GM12872 (cell line): ENCODE results near the gene SLC6A4.

ENCODE experiments used
- TF ChIP-seq, protein P1 (sequence below): IDR thresholded peaks from 3 replicates; pipeline ENCODE4 v1.5.1; 2011; ENCODE audit warnings: low read depth, mild to moderate bottlenecking, low read length, moderate library complexity; ENCODE audit not compliant: insufficient read depth

SLC6A4 gene

DNA sequence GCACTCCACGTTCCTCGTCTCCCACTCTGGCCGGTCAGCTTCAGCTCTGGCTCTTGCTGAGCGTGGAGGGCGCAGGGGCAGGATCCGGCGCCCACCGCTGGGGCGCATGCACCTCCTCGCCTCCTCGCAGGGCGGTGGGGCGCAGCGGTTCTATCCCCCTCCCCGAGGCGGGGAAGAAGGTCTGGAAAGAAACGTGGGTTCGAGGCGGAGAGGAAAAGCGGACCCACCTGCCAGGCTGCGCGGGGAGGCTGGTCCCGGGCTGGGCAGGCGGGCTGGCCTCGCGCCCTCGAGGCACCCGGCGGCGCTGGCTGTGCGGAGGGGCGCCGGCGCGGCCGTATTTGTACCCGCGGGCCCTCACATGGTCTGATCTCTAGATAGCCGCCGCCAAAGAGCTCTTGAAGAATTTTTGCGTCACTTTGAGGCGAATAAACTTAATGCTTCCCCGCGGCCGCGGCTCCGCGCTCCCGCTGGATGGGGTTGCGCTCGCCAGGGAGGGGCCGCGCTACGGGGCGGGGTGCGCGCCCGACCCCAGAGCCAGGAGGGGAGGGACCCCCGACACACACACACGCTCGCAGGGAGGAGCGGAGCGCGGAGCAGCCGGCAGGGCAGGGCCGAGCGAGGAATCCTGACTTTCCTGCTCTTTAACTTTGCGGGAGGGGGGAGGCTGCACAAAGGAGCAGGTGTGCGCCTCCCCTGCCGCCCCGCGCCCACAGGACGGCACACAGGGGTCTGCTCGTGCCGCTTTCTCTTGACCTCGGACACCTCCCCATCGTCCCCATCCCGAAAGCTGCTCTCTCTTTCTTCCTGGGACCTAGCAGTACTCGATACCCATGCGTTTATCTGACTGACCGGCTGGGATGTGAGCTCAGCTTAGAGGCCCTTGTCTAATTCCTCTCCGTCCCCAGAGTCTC lies at the start of gene SLC6A4:
Gene SLC6A4 (minus strand): TSS at position 312 of the 911 bp plus-strand sequence. CDS start 13,739 bp downstream, outside the sequence.
- TF ChIP-seq, protein P1, sequence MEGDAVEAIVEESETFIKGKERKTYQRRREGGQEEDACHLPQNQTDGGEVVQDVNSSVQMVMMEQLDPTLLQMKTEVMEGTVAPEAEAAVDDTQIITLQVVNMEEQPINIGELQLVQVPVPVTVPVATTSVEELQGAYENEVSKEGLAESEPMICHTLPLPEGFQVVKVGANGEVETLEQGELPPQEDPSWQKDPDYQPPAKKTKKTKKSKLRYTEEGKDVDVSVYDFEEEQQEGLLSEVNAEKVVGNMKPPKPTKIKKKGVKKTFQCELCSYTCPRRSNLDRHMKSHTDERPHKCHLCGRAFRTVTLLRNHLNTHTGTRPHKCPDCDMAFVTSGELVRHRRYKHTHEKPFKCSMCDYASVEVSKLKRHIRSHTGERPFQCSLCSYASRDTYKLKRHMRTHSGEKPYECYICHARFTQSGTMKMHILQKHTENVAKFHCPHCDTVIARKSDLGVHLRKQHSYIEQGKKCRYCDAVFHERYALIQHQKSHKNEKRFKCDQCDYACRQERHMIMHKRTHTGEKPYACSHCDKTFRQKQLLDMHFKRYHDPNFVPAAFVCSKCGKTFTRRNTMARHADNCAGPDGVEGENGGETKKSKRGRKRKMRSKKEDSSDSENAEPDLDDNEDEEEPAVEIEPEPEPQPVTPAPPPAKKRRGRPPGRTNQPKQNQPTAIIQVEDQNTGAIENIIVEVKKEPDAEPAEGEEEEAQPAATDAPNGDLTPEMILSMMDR = no peak

DNA sequence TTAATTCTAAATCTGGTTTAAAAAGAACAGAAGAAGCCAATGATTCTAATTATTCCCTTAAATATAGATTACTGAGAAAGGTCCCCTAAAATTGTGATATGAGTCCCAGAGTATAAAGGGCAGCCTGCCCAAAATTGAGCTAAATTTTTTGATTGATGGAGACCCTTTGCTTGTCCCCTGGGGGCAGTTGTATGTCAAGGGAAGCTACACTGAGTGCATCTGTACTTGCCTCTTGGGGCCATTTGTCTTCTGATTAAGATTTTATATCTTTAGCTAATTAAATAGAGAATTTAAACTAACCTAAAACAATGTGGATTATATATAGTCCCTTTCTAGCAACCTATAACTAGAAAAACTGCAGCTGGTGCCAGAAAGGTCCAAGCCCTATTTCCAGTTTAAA lies 43.7 kb upstream of the SLC6A4 start:
- TF ChIP-seq, protein P1 = no peak

DNA sequence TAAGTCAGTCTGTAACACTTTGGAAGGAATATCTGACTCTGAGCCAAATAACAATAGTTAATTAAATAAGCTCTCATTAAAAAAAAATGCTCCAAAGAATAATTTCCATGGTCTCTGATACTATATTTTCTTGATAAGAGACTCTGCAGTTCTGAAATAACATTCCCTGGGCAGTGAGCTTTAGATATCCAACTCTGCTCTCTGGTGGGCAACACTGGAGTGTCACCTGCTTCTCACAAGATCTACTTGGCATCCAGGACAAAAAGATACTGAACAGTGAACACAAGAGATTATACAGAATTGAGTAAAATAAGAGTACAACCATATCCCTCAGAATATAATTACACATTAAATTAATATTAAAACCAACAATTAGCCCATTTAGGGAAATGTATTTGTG lies 42.5 kb upstream of the SLC6A4 start:
- TF ChIP-seq, protein P1 = peak; percentile 27; the same call in 1 of the 3 replicates

DNA sequence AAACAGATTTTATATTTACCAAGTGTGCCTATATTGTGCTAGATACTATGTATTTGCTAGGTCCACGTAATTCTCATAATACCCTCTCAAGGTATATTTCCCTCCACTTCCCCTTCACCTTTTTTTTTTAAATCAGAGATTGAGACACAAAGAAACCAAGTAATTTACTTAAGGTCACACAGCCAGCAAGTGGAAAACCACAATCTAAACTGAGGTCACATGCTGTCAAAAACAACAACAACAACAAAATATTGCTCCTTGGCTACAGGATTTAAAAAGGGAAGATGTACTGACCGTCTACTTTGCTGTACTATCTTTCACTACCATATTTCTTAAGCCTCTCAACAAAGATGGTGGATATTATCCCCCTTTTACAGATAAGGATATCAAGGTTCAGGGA lies 40.4 kb upstream of the SLC6A4 start:
- TF ChIP-seq, protein P1 = no peak

DNA sequence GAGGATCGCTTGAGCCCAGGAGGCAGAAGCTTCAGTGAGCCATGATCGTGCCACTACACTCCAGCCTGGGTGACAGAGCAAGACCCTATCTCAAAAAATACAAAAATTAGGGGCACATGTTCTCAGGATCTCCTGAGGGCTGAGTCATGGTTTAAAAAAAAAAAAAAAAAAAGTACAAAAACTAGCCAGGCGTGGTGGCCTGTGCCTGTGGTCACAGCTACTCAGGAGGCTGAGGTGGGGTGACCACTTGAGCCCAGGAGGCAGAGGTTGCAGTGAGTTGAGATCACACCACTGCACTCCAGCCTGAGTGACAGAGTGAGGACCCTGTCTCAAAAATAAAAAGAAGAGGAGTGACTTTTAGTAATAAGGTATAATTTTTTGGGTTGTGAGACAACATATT lies 39.4 kb upstream of the SLC6A4 start:
- TF ChIP-seq, protein P1 = no peak

DNA sequence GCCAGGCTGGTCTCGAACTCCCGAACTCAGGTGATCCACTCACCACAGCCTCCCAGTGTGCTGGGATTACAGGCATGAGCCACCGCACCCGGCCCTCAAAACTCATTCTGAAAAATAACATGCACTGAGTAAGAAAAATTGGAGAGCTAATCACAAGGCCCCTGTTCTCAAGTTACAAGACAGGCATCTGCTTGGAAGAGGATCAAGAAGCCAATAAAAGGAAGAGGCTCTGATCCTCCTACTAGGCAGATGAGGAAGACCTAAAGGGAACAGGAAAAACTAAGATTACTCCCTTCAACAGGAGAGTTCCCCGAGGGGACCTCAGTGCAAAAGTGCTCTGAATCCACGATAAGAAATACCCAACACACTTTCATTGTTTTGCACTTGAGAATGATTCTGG lies 37.9 kb upstream of the SLC6A4 start:
- TF ChIP-seq, protein P1 = no peak

DNA sequence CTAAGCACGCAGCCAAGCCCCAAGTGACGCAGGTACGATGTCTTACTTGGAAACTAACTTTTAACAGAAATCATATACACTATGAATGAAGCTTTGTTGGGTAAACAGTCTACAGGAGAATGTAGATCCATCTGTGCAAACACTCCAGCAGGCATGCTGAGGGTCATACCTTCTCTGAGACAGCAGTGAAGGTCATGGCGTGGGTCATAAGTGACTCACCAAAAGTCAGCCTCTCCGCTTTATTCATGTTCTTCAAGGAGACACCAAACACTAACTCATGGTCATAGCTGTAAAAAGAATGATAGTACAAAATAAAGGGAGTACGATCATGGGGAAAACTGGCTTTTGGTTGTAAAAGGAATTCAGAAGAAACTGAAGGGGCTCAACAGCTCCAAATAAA lies 35.6 kb upstream of the SLC6A4 start:
- TF ChIP-seq, protein P1 = no peak
